Hepatocyte (in vitro differentiated cells): Measurements from ENCODE around the gene CBLB.

Experiments used
- CTCF ChIP-seq: fragments of 200-600 bp; sonication (generic); IDR thresholded peaks from 2 replicates; pipeline ENCODE4 v1.5.1; 2016; ENCODE audit warnings: antibody characterized with exemption, mild to moderate bottlenecking; ENCODE audit not compliant: poor library complexity
- EZH2 ChIP-seq: fragments of 200-600 bp; sonication (generic); IDR thresholded peaks from 2 replicates; pipeline ENCODE4 v1.6.1; 2016; ENCODE audit warnings: antibody characterized with exemption, mild to moderate bottlenecking, borderline replicate concordance

- TF ChIP-seq CTCF (no peak), EZH2 (no peak)
Measured at GRCh38 chr3:105788593-105788992, 80.2 kb downstream of the CBLB start.
